ENCODE data around the gene M6PR. TPM values are rescaled to one million over a fixed set of nuclear protein-coding genes. Genes with fewer than 3 reads are reported as not detected.
"Not testable (repeated sequence)": the region's sequence is repeated elsewhere in the genome, so short reads cannot be mapped to it uniquely, and the experiment has no call there.

The M6PR gene
- total RNA-seq, 2 donors from 2014 or later: 78.4 to 83.6 TPM

GRCh38 chr12:8917031-8917430 lies 32.4 kb downstream of the M6PR start:
- no peak for DNase-seq (ENCODE audit: low spot score)
- intact Hi-C loops (cut with DNase I): no loop called here

- intact Hi-C loops (cut with DNase I): no loop called here
- no peak for DNase-seq (ENCODE audit: low spot score)
Measured at GRCh38 chr12:8916154-8916553, 33.3 kb downstream of the M6PR start.

GRCh38 chr12:8914716-8915526 lies 34.5 kb downstream of the M6PR start:
- peak; percentile 81 for DNase-seq (ENCODE audit: low spot score)
- intact Hi-C loops (cut with DNase I): no loop called here

- intact Hi-C loops (cut with DNase I): not testable (repeated sequence)
- peak; percentile 92 for DNase-seq (ENCODE audit: low spot score)
Measured at GRCh38 chr12:8914033-8914715, 35.3 kb downstream of the M6PR start, which contains the start of gene PHC1. TSS of gene PHC1 (plus strand) at chr12:8914509. CDS start at chr12:8917678, 3,169 bp downstream.

GRCh38 chr12:8913702-8914032 lies 35.8 kb downstream of the M6PR start:
- DNase-seq (ENCODE audit: low spot score): no peak
- intact Hi-C loops (cut with DNase I): no loop called here

- intact Hi-C loops (cut with DNase I): no loop called here
- no peak for DNase-seq (ENCODE audit: low spot score)
Measured at GRCh38 chr12:8912914-8913313, 36.5 kb downstream of the M6PR start.

- DNase-seq (ENCODE audit: low spot score): no peak
- intact Hi-C loops (cut with DNase I): no loop called here
Measured at GRCh38 chr12:8911606-8912268, 37.7 kb downstream of the M6PR start.

- intact Hi-C loops (cut with DNase I): no loop called here
- no peak for DNase-seq (ENCODE audit: low spot score)
Measured at GRCh38 chr12:8909752-8910151, 39.7 kb downstream of the M6PR start.

GRCh38 chr12:8907513-8907912 lies 41.9 kb downstream of the M6PR start:
- no peak for DNase-seq (ENCODE audit: low spot score)
- intact Hi-C loops (cut with DNase I): no loop called here

- DNase-seq (ENCODE audit: low spot score): no peak
- intact Hi-C loops (cut with DNase I): no loop called here
Measured at GRCh38 chr12:8906266-8907180, 42.9 kb downstream of the M6PR start.

- no peak for DNase-seq (ENCODE audit: low spot score)
- intact Hi-C loops (cut with DNase I): no loop called here
Measured at GRCh38 chr12:8905546-8905945, 43.9 kb downstream of the M6PR start.

GRCh38 chr12:8904665-8905064 lies 44.8 kb downstream of the M6PR start:
- intact Hi-C loops (cut with DNase I): no loop called here
- no peak for DNase-seq (ENCODE audit: low spot score)

GRCh38 chr12:8903646-8904045 lies 45.8 kb downstream of the M6PR start:
- intact Hi-C loops (cut with DNase I): no loop called here
- no peak for DNase-seq (ENCODE audit: low spot score)

- DNase-seq (ENCODE audit: low spot score); intact Hi-C loops (cut with DNase I): not testable (repeated sequence)
Measured at GRCh38 chr12:8902703-8903102, 46.7 kb downstream of the M6PR start.

- no peak for DNase-seq (ENCODE audit: low spot score)
Measured at GRCh38 chr12:8899830-8900229, 49.6 kb downstream of the M6PR start.

GRCh38 chr12:8897081-8897480 lies 52.4 kb downstream of the M6PR start:
- intact Hi-C loops (cut with DNase I): no loop called here
- no peak for DNase-seq (ENCODE audit: low spot score)

More at GRCh38 chr12:8899830-8900229, 49.6 kb downstream of the M6PR start:
- intact Hi-C loops (cut with DNase I): no loop called here

- intact Hi-C loops (cut with DNase I): no loop called here
- DNase-seq (ENCODE audit: low spot score): no peak
Measured at GRCh38 chr12:8894986-8895385, 54.5 kb downstream of the M6PR start.

- intact Hi-C loops (cut with DNase I): no loop called here
- DNase-seq (ENCODE audit: low spot score): no peak
Measured at GRCh38 chr12:8894378-8894777, 55.1 kb downstream of the M6PR start.

GRCh38 chr12:8891976-8892375 lies 57.5 kb downstream of the M6PR start:
- intact Hi-C loops (cut with DNase I): no loop called here
- DNase-seq (ENCODE audit: low spot score): no peak
